ENCODE measurements around the gene F12.
A peak's percentile ranks its signal among the peaks of the same experiment; 100 is the strongest.

The F12 gene

GRCh38 chr5:177390363-177391300 lies 18.7 kb downstream of the F12 start:
- H3K4me3 ChIP-seq (ENCODE audit: low read depth, low read length): no peak overlapping the region
- TF ChIP-seq CTCF (IDR thresholded peaks at IDR 0.05; ENCODE audit: low read depth, low read length, missing control alignments): peak; percentile 99
- peak; percentile 61 for DNase-seq (ENCODE audit: low read depth)

- peak; percentile 53 for DNase-seq (ENCODE audit: low read depth)
- no peak overlapping the region for H3K4me3 ChIP-seq (ENCODE audit: low read depth, low read length)
- peak; percentile 20 for TF ChIP-seq CTCF (IDR thresholded peaks at IDR 0.05; ENCODE audit: low read depth, low read length, missing control alignments)
Measured at GRCh38 chr5:177389241-177390169, 19.9 kb downstream of the F12 start.

GRCh38 chr5:177388521-177389052 lies 20.8 kb downstream of the F12 start:
- no peak for TF ChIP-seq CTCF (IDR thresholded peaks at IDR 0.05; ENCODE audit: low read depth, low read length, missing control alignments)
- H3K4me3 ChIP-seq (ENCODE audit: low read depth, low read length): no peak overlapping the region
- no peak for DNase-seq (ENCODE audit: low read depth)

GRCh38 chr5:177387405-177387804 lies 22.0 kb downstream of the F12 start:
- TF ChIP-seq CTCF (IDR thresholded peaks at IDR 0.05; ENCODE audit: low read depth, low read length, missing control alignments): no peak
- no peak for DNase-seq (ENCODE audit: low read depth)
- H3K4me3 ChIP-seq (ENCODE audit: low read depth, low read length): no peak overlapping the region

- no peak overlapping the region for H3K4me3 ChIP-seq (ENCODE audit: low read depth, low read length)
- DNase-seq (ENCODE audit: low read depth): no peak
- TF ChIP-seq CTCF (IDR thresholded peaks at IDR 0.05; ENCODE audit: low read depth, low read length, missing control alignments): no peak
Measured at GRCh38 chr5:177386542-177386941, 22.8 kb downstream of the F12 start.

GRCh38 chr5:177385720-177386119 lies 23.6 kb downstream of the F12 start:
- H3K4me3 ChIP-seq (ENCODE audit: low read depth, low read length): no peak overlapping the region
- no peak for DNase-seq (ENCODE audit: low read depth)
- no peak for TF ChIP-seq CTCF (IDR thresholded peaks at IDR 0.05; ENCODE audit: low read depth, low read length, missing control alignments)
